Colonic mucosa (tissue), 4 donors: ENCODE data around the gene KRT35. TPM values are rescaled to one million over a fixed set of nuclear protein-coding genes. Genes with fewer than 3 reads are reported as not detected.

Experiments used
- DNase-seq: peaks from one replicate; pipeline ENCODE4 v3.0.0-alpha.2; 2020
- H3K27ac ChIP-seq: fragments of 200-600 bp; one replicate; pipeline ENCODE4 v1.8.0; 2021
- H3K27me3 ChIP-seq: fragments of 200-600 bp; one replicate; pipeline ENCODE4 v1.8.0; 2021
- H3K36me3 ChIP-seq: fragments of 200-600 bp; one replicate; pipeline ENCODE4 v1.8.0; 2021
- H3K4me1 ChIP-seq: fragments of 200-600 bp; one replicate; pipeline ENCODE4 v1.8.0; 2021; ENCODE audit warnings: mild to moderate bottlenecking
- H3K4me3 ChIP-seq: fragments of 200-600 bp; one replicate; pipeline ENCODE4 v1.8.0; 2021
- H3K9ac ChIP-seq, 2 donors: one replicate each; pipeline ENCODE4 v1.7.0; 2013; ENCODE audit warnings: control low read depth in 2 of 2, low read depth in 2 of 2, low read length in 2 of 2
- H3K9me3 ChIP-seq: fragments of 200-600 bp; one replicate; pipeline ENCODE4 v1.8.0; 2021
- CTCF ChIP-seq: fragments of 200-600 bp; IDR thresholded peaks from one replicate; pipeline ENCODE4 v1.8.0; 2022; ENCODE audit warnings: antibody characterized with exemption, mild to moderate bottlenecking
- intact Hi-C: fragments of 100-400 bp; cut with DNase I; formaldehyde crosslinking; loops from one replicate; pipeline ENCODE4 v1.14.1; 2022
- total RNA-seq, 2 donors: library from RNA; stranded (reverse); fragmentation: NEBNext Ultra II Directional in 1 of 2; extraction: Animal tissue kit (Norgen Biotek cat#: 25700) in 1 of 2; gene quantifications; one replicate each; pipeline ENCODE4 v1.2.1, GENCODE V29; 2021
- donor health status: healthy.
- donor health status: DM: no; HTN: no; CAD: no.
- donor health status: DM: no; HTN: no; CAD: no.

Gene KRT35
- total RNA-seq, 2 donors from 2014 or later, result not detected

GRCh38 chr17:41490000-41490990, 9.3 kb upstream of the KRT35 start:
- Histone ChIP-seq H3K4me3 (no peak overlapping the region), H3K4me1 (peaks cover 9% of the 10 kb centered on the region), H3K27ac (no peak overlapping the region), H3K36me3 (no peaks in the 10 kb centered on the region), H3K9ac (no peak overlapping the region), H3K9me3 (no peaks in the 10 kb centered on the region), H3K27me3 (no peaks in the 10 kb centered on the region)
- intact Hi-C loops, result loop anchor here (5.0 to 10.0 kb wide), 2 partner anchors 57 to 155 kb away; no protein-coding TSS in a partner anchor
- peak; percentile 65 for DNase-seq
- no peak for TF ChIP-seq CTCF

GRCh38 chr17:41489531-41489930, 8.6 kb upstream of the KRT35 start, which contains the start of gene KRT36:
TSS of gene KRT36 (minus strand) at chr17:41489910. CDS start at chr17:41489864, 46 bp downstream.
- no peak for TF ChIP-seq CTCF
- peaks cover 9% of the 10 kb centered on the region for H3K4me1 ChIP-seq
- H3K4me3 ChIP-seq, result no peak within 1 kb of the TSS
- H3K9me3 ChIP-seq, result no peaks in the 10 kb centered on the region
- H3K9ac ChIP-seq, result no peak within 1 kb of the TSS
- H3K27ac ChIP-seq, result no peak within 1 kb of the TSS
- intact Hi-C loops, result loop anchor here (5.0 to 10.0 kb wide), 2 partner anchors 58 to 155 kb away; no protein-coding TSS in a partner anchor
- no peaks in the 10 kb centered on the region for H3K36me3 ChIP-seq
- H3K27me3 ChIP-seq, result no peaks in the 10 kb centered on the region
- DNase-seq, result no peak

DNA sequence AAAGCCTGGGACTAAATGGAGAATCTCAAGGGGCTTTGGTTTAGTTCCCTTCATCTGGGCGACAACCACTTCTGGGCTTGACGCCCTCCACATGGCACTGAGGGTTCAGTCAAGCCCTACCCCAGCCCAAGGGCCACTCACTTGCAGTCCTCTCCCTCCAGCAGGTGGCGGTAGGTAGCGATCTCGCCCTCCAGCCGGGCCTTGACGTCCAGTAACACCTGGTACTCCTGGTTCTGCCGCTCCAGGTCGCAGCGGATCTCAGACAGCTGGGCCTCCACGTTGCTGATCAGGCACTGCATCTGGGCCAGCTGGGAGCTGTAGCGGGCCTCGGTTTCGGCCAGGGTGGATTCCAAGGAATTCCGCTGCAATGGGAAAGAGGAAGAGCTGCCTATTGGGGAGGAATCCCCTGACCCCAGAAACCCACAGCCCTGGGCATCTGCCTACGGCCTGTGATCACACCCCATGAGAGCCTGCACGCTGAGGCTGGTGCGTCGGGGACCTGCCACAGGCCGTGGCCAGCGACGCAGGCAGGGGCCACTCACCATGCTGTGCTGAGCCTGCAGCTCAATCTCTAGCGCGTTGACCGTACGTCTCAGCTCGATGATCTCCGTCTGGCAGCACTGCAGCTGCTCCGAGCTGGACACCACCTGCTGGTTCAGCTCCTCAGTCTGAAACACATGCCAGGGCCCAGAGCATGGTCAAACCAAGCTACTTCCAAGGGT, 6.0 kb upstream of the KRT35 start:
- Histone ChIP-seq H3K36me3 (no peaks in the 10 kb centered on the region), H3K27me3 (no peaks in the 10 kb centered on the region), H3K27ac (no peak overlapping the region), H3K4me3 (no peak overlapping the region), H3K9ac (no peak overlapping the region), H3K9me3 (no peaks in the 10 kb centered on the region), H3K4me1 (peaks cover 5% of the 10 kb centered on the region)
- intact Hi-C loops, result loop anchor here (5.0 to 10.0 kb wide), 2 partner anchors 60 to 158 kb away; no protein-coding TSS in a partner anchor
- DNase-seq, result peak; percentile 74
- peak; percentile 58 for TF ChIP-seq CTCF

DNA sequence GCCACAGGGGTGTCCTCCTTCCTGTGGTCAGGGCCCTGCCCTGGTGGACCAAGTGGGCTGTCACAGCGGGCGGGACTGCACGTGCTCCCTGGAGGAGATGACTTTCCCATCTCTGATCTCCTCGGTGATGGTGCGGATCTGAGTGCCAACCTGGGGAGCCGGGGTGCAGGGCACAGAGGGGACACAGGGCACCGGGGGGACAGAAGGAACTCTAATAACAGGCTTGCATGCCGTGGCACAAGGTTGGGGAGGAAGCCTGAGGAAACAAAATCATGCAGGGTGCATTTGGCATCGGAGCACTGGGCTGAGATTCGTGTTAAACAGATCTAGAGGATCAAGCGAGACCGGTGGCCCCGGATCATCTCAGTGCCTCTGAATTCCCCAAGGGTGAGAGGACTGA, 5.4 kb upstream of the KRT35 start:
- no peak for DNase-seq
- Histone ChIP-seq H3K9ac (no peak overlapping the region), H3K27ac (no peak overlapping the region), H3K9me3 (no peaks in the 10 kb centered on the region), H3K27me3 (no peaks in the 10 kb centered on the region), H3K4me3 (no peak overlapping the region), H3K4me1 (peaks cover 1% of the 10 kb centered on the region), H3K36me3 (no peaks in the 10 kb centered on the region)
- intact Hi-C loops, result loop anchor here (5.0 to 10.0 kb wide), 2 partner anchors 61 to 158 kb away; no protein-coding TSS in a partner anchor
- TF ChIP-seq CTCF, result no peak
